Glutamatergic neuron (in vitro differentiated cells): Measurements from ENCODE around the gene DPP9. TPM values are rescaled to one million over a fixed set of nuclear protein-coding genes. Genes with fewer than 3 reads are reported as not detected.
A peak's percentile ranks its signal among the peaks of the same experiment; 100 is the strongest.

Source experiments
- DNase-seq: peaks from one replicate; pipeline ENCODE4 v3.0.0; 2022
- H3K27ac Mint-ChIP-seq: one replicate; pipeline ENCODE4 v1.8.0; 2020; ENCODE audit warnings: mild to moderate bottlenecking, mixed read lengths, inconsistent platforms; ENCODE audit not compliant: unreplicated experiment
- H3K27me3 Mint-ChIP-seq: one replicate; pipeline ENCODE4 v1.8.0; 2020; ENCODE audit warnings: mild to moderate bottlenecking, moderate library complexity, mixed read lengths, inconsistent platforms; ENCODE audit not compliant: unreplicated experiment
- H3K36me3 Mint-ChIP-seq: one replicate; pipeline ENCODE4 v1.8.0; 2020; ENCODE audit warnings: mild to moderate bottlenecking, mixed read lengths, inconsistent platforms; ENCODE audit not compliant: unreplicated experiment
- H3K4me1 Mint-ChIP-seq: one replicate; pipeline ENCODE4 v1.8.0; 2020; ENCODE audit warnings: mild to moderate bottlenecking, low read depth, mixed read lengths, inconsistent platforms; ENCODE audit not compliant: unreplicated experiment
- H3K4me3 Mint-ChIP-seq: one replicate; pipeline ENCODE4 v1.8.0; 2020; ENCODE audit warnings: mild to moderate bottlenecking, mixed read lengths, inconsistent platforms; ENCODE audit not compliant: unreplicated experiment
- H3K9me3 Mint-ChIP-seq: one replicate; pipeline ENCODE4 v1.8.0; 2020; ENCODE audit warnings: mild to moderate bottlenecking, moderate library complexity, mixed read lengths, inconsistent platforms; ENCODE audit not compliant: unreplicated experiment
- total RNA-seq: library from RNA; stranded (reverse); fragmentation: NEBNext Ultra II Directional; extraction: Animal tissue kit (Norgen Biotek cat#: 25700); gene quantifications from one replicate; pipeline ENCODE4 v1.2.1, GENCODE V29; 2021; ENCODE audit not compliant: unreplicated experiment
- TF ChIP-seq, protein P1 (sequence below): fragments of 200-600 bp; sonication (generic); IDR thresholded peaks from one replicate; pipeline ENCODE4 v1.5.0; 2021; ENCODE audit not compliant: partially characterized antibody, unreplicated experiment

Gene DPP9
- total RNA-seq, 1 donor from 2014 or later: 44.8 TPM

DNA sequence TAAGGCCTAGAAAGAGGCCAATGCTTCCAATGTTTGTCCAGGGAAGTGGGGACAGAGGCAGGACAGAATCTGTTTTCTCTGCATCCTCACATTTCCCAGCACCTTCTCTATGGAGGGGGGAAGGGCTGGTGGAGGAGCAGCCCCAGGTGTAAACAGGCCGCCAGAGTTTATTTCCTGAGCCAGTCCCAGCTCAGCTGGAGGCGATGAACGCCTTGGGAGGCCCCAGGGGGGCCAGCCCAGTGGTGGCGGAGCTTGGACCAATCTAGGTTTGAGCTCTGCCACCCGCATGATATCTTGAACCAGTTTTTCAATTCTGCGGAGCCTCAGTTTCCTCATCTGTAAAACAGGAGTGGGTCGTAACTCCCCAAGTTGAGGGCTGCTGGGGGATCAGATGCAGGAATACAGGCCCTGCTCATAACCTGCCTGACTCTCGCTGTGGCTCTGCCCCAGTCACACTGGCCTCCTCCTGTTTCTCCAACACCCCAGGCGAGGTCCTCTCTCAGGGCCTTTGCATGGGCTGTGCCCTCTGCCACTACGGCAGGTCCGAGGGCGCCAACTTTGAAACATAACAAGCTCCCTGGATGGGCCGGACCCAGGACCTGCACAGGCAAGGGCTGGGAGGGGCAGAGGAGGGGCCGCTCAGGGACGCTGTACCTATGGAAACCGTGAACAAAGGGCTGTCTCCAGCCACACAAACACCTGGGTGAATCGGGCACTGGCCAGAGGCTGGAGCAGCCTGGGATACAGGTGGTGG, 83.2 kb downstream of the DPP9 start:
- TF ChIP-seq, protein P1, sequence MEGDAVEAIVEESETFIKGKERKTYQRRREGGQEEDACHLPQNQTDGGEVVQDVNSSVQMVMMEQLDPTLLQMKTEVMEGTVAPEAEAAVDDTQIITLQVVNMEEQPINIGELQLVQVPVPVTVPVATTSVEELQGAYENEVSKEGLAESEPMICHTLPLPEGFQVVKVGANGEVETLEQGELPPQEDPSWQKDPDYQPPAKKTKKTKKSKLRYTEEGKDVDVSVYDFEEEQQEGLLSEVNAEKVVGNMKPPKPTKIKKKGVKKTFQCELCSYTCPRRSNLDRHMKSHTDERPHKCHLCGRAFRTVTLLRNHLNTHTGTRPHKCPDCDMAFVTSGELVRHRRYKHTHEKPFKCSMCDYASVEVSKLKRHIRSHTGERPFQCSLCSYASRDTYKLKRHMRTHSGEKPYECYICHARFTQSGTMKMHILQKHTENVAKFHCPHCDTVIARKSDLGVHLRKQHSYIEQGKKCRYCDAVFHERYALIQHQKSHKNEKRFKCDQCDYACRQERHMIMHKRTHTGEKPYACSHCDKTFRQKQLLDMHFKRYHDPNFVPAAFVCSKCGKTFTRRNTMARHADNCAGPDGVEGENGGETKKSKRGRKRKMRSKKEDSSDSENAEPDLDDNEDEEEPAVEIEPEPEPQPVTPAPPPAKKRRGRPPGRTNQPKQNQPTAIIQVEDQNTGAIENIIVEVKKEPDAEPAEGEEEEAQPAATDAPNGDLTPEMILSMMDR: no peak
- DNase-seq: no peak
- Mint-ChIP-seq H3K27ac (no peak overlapping the region), H3K27me3 (peaks cover 7% of the 10 kb centered on the region), H3K36me3 (no peaks in the 10 kb centered on the region), H3K4me3 (peak overlapping the region; percentile 94), H3K4me1 (peaks cover 2% of the 10 kb centered on the region), H3K9me3 (peaks cover 8% of the 10 kb centered on the region)

DNA sequence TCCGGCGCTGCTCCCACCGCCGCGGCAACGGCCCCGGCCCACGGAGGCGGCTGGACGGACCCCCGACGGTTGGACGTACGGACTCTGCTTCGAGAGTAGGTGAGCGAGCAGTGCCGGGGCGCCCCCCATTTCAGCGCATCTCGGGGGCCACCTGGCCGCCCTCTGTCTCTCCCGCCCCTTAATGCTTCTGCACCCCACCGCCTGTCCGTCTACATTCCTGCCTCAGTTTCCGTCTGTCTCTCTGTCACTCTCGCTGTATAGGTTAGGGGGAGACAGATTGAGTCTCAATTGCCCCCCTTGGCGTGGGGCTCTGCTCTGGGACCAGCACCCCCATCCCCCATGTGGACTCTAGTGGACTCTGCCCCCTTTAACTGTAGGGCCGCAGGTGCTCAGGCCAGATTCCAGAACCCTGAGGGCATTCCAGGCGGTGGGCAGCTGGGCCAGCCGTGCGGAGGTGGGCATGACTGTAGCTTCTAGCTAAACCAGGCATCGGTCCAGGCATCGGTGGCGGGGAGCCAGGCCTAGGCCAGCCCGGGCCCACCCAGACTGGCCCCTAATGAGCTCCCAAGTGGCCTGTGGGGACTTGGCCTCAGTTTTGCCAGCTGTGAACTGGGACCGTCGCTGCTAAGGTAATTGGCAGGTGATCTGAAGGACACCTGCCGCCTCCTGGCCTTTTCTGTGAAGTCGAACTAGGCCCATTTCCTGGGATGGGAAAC, 84.0 kb downstream of the DPP9 start:
- no peaks in the 10 kb centered on the region for H3K36me3 Mint-ChIP-seq
- H3K9me3 Mint-ChIP-seq: peaks cover 12% of the 10 kb centered on the region
- H3K27me3 Mint-ChIP-seq: peaks cover 10% of the 10 kb centered on the region
- no peak for DNase-seq
- H3K4me1 Mint-ChIP-seq: peaks cover 3% of the 10 kb centered on the region
- TF ChIP-seq, protein P1: no peak
- H3K4me3 Mint-ChIP-seq: peak overlapping the region; percentile 94
- peak overlapping the region; percentile 78 for H3K27ac Mint-ChIP-seq

DNA sequence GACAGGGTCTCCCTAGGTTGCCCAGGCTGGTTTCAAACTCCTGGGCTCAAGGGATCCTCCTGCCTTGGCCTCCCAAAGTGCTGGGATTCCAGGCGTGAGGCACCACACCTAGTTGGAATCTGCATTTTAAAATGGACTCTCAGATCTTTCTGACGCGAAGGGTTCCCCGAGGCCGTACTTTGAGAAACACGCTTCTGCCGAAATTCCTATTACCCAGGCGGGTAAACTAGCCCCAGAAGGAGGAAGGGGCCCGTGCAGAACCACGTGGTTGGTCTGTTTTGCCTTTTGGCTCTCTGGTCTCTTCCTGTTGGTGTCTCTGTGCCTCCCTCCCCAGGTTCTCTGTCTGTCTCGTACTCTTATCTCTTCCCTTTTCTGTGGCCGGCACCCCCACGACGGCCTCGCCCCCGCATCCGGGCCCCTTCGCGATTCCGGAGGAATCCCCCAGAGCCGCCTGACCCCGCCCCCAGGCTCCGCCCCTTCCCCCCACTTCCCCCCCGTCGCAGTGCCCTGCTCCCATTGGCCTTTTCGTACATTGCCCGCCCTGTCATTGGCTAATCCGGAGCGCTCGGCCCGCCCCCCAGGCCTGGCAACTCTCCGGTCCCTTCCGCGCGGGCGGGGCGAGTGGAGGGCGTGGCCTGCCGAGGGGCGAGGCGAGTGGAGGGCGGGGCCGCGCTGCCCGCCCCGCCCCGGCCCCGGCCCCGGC, 84.7 kb downstream of the DPP9 start, which contains the start of gene TNFAIP8L1:
TNFAIP8L1 (plus strand) TSS at position 689 of the 703 bp plus-strand sequence. CDS start 12,354 bp downstream, outside the sequence.
- peak within 1 kb of the TSS; percentile 78 for H3K27ac Mint-ChIP-seq
- TF ChIP-seq, protein P1: no peak
- peak; percentile 100 for DNase-seq
- H3K9me3 Mint-ChIP-seq: peaks cover 13% of the 10 kb centered on the region
- no peaks in the 10 kb centered on the region for H3K36me3 Mint-ChIP-seq
- peaks cover 13% of the 10 kb centered on the region for H3K27me3 Mint-ChIP-seq
- H3K4me1 Mint-ChIP-seq: peaks cover 4% of the 10 kb centered on the region
- H3K4me3 Mint-ChIP-seq: peak within 1 kb of the TSS; percentile 94

DNA sequence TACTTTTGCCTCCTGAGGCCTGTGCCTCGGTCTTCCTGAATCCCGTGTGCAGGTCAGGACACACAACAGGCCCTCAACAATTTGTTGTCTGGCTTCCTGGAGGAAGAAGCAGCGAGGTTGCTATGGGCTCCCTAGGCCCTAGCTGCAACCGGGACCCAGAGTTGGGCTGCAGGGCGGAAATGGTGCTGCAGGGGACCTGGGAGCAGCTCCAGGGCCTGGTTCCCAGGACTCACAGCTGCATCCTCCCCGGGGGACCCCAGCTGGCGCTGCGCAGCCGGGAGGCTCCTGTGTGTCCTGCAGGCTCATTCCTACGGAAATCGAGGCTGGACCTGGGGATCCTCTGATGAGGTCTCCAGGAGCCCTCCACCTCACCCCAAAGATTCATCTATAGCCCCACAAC, 85.3 kb downstream of the DPP9 start:
- H3K27me3 Mint-ChIP-seq: peaks cover 18% of the 10 kb centered on the region
- peaks cover under 1% of the 10 kb centered on the region for H3K36me3 Mint-ChIP-seq
- DNase-seq: no peak
- TF ChIP-seq, protein P1: no peak
- H3K27ac Mint-ChIP-seq: no peak overlapping the region
- peaks cover 9% of the 10 kb centered on the region for H3K4me1 Mint-ChIP-seq
- H3K4me3 Mint-ChIP-seq: no peak overlapping the region
- H3K9me3 Mint-ChIP-seq: peaks cover 19% of the 10 kb centered on the region
